Trophoblast cell (in vitro differentiated cells and primary cell): Measurements from ENCODE around the gene RAF1.

ENCODE experiments used
- DNase-seq, 2 donors: peaks; one replicate each; pipeline ENCODE4 v3.0.0-alpha.2; 2016
- H2AFZ ChIP-seq: 2 replicates; pipeline ENCODE4 v1.6.1; 2013; ENCODE audit warnings: low read length, moderate library complexity, mild to moderate bottlenecking; ENCODE audit not compliant: insufficient read depth, poor library complexity
- H2AK5ac ChIP-seq: 2 replicates; pipeline ENCODE4 v1.6.1; 2013; ENCODE audit warnings: mild to moderate bottlenecking, low read length
- H2BK120ac ChIP-seq: 2 replicates; pipeline ENCODE4 v1.6.1; 2013; ENCODE audit warnings: low read length, mild to moderate bottlenecking, moderate library complexity; ENCODE audit not compliant: insufficient read depth, poor library complexity
- H2BK12ac ChIP-seq: 2 replicates; pipeline ENCODE4 v1.6.1; 2013; ENCODE audit warnings: mild to moderate bottlenecking, low read length, moderate library complexity
- H2BK5ac ChIP-seq: 2 replicates; pipeline ENCODE4 v1.6.1; 2013; ENCODE audit warnings: low read length, low read depth, moderate library complexity, mild to moderate bottlenecking; ENCODE audit not compliant: poor library complexity
- H3K14ac ChIP-seq: 2 replicates; pipeline ENCODE4 v1.6.1; 2013; ENCODE audit warnings: mild to moderate bottlenecking, low read length
- H3K18ac ChIP-seq: 2 replicates; pipeline ENCODE4 v1.6.1; 2013; ENCODE audit warnings: mild to moderate bottlenecking, low read length
- H3K23ac ChIP-seq: 2 replicates; pipeline ENCODE4 v1.6.1; 2013; ENCODE audit warnings: low read length
- H3K27ac ChIP-seq: 2 replicates; pipeline ENCODE4 v1.5.1; 2013; ENCODE audit warnings: low read depth, mild to moderate bottlenecking, inconsistent platforms, low read length, moderate library complexity
- H3K27me3 ChIP-seq: 2 replicates; pipeline ENCODE4 v1.6.1; 2013; ENCODE audit warnings: inconsistent platforms, mild to moderate bottlenecking, low read length, moderate library complexity; ENCODE audit not compliant: insufficient read depth
- H3K36me3 ChIP-seq, 2 experiments: 1 replicate in 1 of 2; 2 replicates in 1 of 2; pipeline ENCODE4 v1.6.1; 2013; ENCODE audit warnings: low read length in 2 of 2, mild to moderate bottlenecking in 2 of 2, moderate library complexity in 1 of 2; ENCODE audit not compliant: insufficient read depth in 2 of 2, control insufficient read depth in 1 of 2
- H3K4ac ChIP-seq: 2 replicates; pipeline ENCODE4 v1.6.1; 2013; ENCODE audit warnings: low read depth, mild to moderate bottlenecking, low read length, moderate library complexity
- H3K4me1 ChIP-seq, 2 experiments: 1 replicate in 1 of 2; 2 replicates in 1 of 2; pipeline ENCODE4 v1.6.1; 2013; ENCODE audit warnings: low read length in 2 of 2, mild to moderate bottlenecking in 2 of 2, moderate library complexity in 1 of 2; ENCODE audit not compliant: insufficient read depth in 2 of 2, control insufficient read depth in 1 of 2
- H3K4me2 ChIP-seq: 2 replicates; pipeline ENCODE4 v1.6.1; 2013; ENCODE audit warnings: inconsistent platforms, mild to moderate bottlenecking, low read length, moderate library complexity
- H3K4me3 ChIP-seq: 2 replicates; pipeline ENCODE4 v1.5.1; 2013; ENCODE audit warnings: mild to moderate bottlenecking, low read depth, low read length, inconsistent platforms
- H3K79me1 ChIP-seq: one replicate; pipeline ENCODE4 v1.6.1; 2013; ENCODE audit warnings: low read length
- H3K79me2 ChIP-seq: 2 replicates; pipeline ENCODE4 v1.6.1; 2013; ENCODE audit warnings: low read length, mild to moderate bottlenecking; ENCODE audit not compliant: control insufficient read depth, insufficient read depth, poor library complexity
- H3K9ac ChIP-seq: 2 replicates; pipeline ENCODE4 v1.6.1; 2013; ENCODE audit warnings: mild to moderate bottlenecking, low read length
- H3K9me3 ChIP-seq: 2 replicates; pipeline ENCODE4 v1.6.1; 2013; ENCODE audit warnings: low read depth, mild to moderate bottlenecking, control low read depth, inconsistent platforms, low read length; ENCODE audit not compliant: insufficient read depth
- H4K12ac ChIP-seq: 2 replicates; pipeline ENCODE4 v1.6.1; 2013; ENCODE audit warnings: low read depth, mild to moderate bottlenecking, low read length, moderate library complexity
- H4K8ac ChIP-seq: 2 replicates; pipeline ENCODE4 v1.6.1; 2013; ENCODE audit warnings: low read depth, mild to moderate bottlenecking, low read length, moderate library complexity
- H4K91ac ChIP-seq: one replicate; pipeline ENCODE4 v1.6.1; 2013; ENCODE audit warnings: low read depth, mild to moderate bottlenecking, low read length, moderate library complexity
- WGBS: extraction: QIAGEN DNeasy Blood & Tissue Kit; methylation state at CpG from one replicate; pipeline ENCODE4 v1.1.7; 2013; ENCODE audit warnings: missing lambda C conversion rate; ENCODE audit not compliant: insufficient read length, insufficient coverage; ENCODE audit errors: extremely low coverage; 5-methylcytosine and 5-hydroxymethylcytosine counted together

RAF1 gene

DNA sequence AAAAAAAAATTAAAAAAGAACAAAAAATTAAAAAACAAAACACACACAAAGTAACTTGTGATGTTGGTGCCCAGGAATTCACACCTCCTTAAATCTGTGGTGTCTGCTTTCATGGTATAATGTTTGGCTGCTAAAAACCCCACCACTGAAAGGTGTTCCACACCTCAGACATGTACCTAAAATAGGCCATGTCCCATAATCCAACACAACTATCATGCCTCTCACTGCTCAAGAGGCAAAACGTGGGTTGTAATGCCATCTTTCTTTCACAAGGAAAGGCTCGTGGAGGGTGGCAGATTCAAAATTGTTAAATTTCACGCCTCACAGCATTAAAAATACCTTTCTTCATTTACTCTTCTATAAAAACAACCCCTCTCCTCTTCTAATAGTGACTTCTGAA lies 77.5 kb downstream of the RAF1 start:
- no peak overlapping the region for H3K4me3 ChIP-seq
- no peak overlapping the region for H2BK12ac ChIP-seq
- no peak overlapping the region for H4K8ac ChIP-seq
- H3K79me1 ChIP-seq: no peaks in the 10 kb centered on the region
- no peak overlapping the region for H2BK120ac ChIP-seq
- H3K4me1 ChIP-seq: no peaks in the 10 kb centered on the region
- no peaks in the 10 kb centered on the region for H3K9me3 ChIP-seq
- H4K12ac ChIP-seq: no peak overlapping the region
- DNase-seq: no peak
- H2AK5ac ChIP-seq: no peak overlapping the region
- no peak overlapping the region for H3K18ac ChIP-seq
- no peak overlapping the region for H2BK5ac ChIP-seq
- H3K23ac ChIP-seq: no peak overlapping the region
- H4K91ac ChIP-seq: no peak overlapping the region
- no peak overlapping the region for H3K4me2 ChIP-seq
- no peak overlapping the region for H2AFZ ChIP-seq
- no peaks in the 10 kb centered on the region for H3K27me3 ChIP-seq
- no peak overlapping the region for H3K27ac ChIP-seq
- WGBS: 100% methylated on average over 1 of the region's 3 CpGs
- H3K36me3 ChIP-seq: peaks cover 46 to 61% of the 10 kb centered on the region in 2 experiments
- no peaks in the 10 kb centered on the region for H3K79me2 ChIP-seq
- no peak overlapping the region for H3K4ac ChIP-seq
- H3K9ac ChIP-seq: no peak overlapping the region
- H3K14ac ChIP-seq: no peak overlapping the region

DNA sequence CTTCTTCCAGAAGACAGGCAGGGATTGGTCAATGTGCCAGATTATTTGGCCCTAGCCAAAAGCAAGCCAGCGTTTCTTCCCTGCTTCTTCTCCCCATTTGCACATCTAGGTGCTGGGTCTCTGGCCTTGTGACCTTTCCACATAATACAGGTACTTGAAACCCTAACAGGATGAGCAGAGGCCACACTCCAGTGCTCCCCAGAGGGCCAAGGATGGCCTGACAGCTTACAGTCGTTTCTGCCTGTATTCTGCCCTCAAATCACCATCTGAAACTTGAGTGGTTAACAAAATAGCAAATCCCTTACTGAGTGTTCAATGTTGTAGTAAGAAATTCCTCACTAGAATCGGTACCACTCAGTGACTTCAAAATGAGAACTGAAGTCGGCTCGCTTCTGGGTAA lies 77.9 kb downstream of the RAF1 start:
- Histone ChIP-seq H2BK120ac (no peak overlapping the region), H2BK5ac (no peak overlapping the region), H3K4me2 (no peak overlapping the region), H4K8ac (no peak overlapping the region), H3K9ac (no peak overlapping the region), H3K4me3 (no peak overlapping the region), H3K14ac (no peak overlapping the region), H3K27ac (no peak overlapping the region), H3K18ac (no peak overlapping the region), H2AK5ac (no peak overlapping the region), H2AFZ (no peak overlapping the region), H3K4ac (no peak overlapping the region), H4K12ac (no peak overlapping the region), H3K79me1 (no peaks in the 10 kb centered on the region), H3K36me3 (peaks cover 47 to 63% of the 10 kb centered on the region in 2 experiments), H3K79me2 (no peaks in the 10 kb centered on the region), H3K9me3 (no peaks in the 10 kb centered on the region), H2BK12ac (no peak overlapping the region), H4K91ac (no peak overlapping the region), H3K27me3 (no peaks in the 10 kb centered on the region), H3K4me1 (no peaks in the 10 kb centered on the region), H3K23ac (no peak overlapping the region)
- DNase-seq: no peak
- WGBS: no CpG with 5 or more reads among the region's 5 CpGs

DNA sequence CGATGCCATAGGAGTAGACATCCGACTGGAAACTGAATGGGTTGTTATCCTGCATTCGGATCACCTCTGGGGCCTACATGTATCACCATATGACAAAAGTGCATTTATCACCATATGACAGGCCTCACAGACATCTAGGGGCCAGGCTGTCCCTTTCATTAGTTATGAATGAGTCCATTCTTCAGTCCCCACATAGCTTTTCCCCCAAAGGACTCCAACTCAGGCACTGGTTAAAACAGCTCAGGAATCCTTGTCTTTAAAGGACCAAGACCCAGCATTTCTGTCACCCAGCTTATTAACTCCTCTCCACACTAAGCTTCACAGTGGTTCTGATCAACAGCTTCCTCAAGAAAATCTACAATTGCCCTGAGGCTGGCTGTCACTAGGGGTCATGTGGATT lies 78.7 kb downstream of the RAF1 start:
- Histone ChIP-seq H2BK120ac (no peak overlapping the region), H3K36me3 (peaks cover 44 to 58% of the 10 kb centered on the region in 2 experiments), H4K91ac (no peak overlapping the region), H3K4me2 (no peak overlapping the region), H2BK5ac (no peak overlapping the region), H3K4me1 (no peaks in the 10 kb centered on the region), H2AFZ (no peak overlapping the region), H3K79me1 (no peaks in the 10 kb centered on the region), H3K4ac (no peak overlapping the region), H3K79me2 (no peaks in the 10 kb centered on the region), H2AK5ac (no peak overlapping the region), H2BK12ac (no peak overlapping the region), H4K12ac (no peak overlapping the region), H3K23ac (no peak overlapping the region), H3K27me3 (no peaks in the 10 kb centered on the region), H4K8ac (no peak overlapping the region), H3K18ac (no peak overlapping the region), H3K27ac (no peak overlapping the region), H3K9ac (no peak overlapping the region), H3K4me3 (no peak overlapping the region), H3K14ac (no peak overlapping the region), H3K9me3 (no peaks in the 10 kb centered on the region)
- no peak for DNase-seq
- WGBS: no CpG with 5 or more reads among the region's 3 CpGs

DNA sequence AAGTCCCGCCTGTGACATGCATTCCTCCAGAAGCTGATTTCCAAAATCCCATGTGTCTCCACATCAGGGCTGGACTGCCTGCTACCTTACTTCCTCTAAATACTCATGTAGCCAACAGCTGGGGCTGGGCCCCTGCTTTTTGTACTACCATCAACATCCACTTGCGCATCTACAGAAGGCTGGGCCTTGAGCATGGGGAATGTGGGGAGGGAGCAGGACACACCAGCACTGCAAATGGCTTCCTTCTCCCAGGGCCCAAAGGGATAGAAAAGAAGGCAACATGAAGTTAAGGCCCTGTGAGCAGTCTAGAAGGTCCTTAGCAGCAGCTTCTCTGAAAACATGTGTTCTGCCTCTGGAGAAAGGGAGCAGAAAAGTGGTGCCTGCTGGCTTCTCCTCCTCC lies 79.8 kb downstream of the RAF1 start:
- Histone ChIP-seq H3K79me2 (no peaks in the 10 kb centered on the region), H3K4me3 (no peak overlapping the region), H3K18ac (no peak overlapping the region), H3K27me3 (no peaks in the 10 kb centered on the region), H4K12ac (no peak overlapping the region), H3K23ac (no peak overlapping the region), H3K27ac (no peak overlapping the region), H2BK12ac (no peak overlapping the region), H4K8ac (no peak overlapping the region), H3K14ac (no peak overlapping the region), H2AK5ac (no peak overlapping the region), H3K9ac (no peak overlapping the region), H4K91ac (no peak overlapping the region), H3K4me2 (no peak overlapping the region), H2AFZ (no peak overlapping the region), H3K36me3 (peaks cover 48 to 62% of the 10 kb centered on the region in 2 experiments), H3K4ac (no peak overlapping the region), H3K4me1 (no peaks in the 10 kb centered on the region), H3K9me3 (no peaks in the 10 kb centered on the region), H2BK120ac (no peak overlapping the region), H3K79me1 (no peaks in the 10 kb centered on the region), H2BK5ac (no peak overlapping the region)
- no CpG with 5 or more reads among the region's 2 CpGs for WGBS
- no peak for DNase-seq
